GM19035 (cell line): ENCODE results near the gene INPP5D.

Experiments
- ATAC-seq: cut with Tn5 transposase; IDR thresholded peaks from one replicate; pipeline ENCODE4 v1.9.1; 2021; ENCODE audit not compliant: unreplicated experiment

The INPP5D gene

DNA sequence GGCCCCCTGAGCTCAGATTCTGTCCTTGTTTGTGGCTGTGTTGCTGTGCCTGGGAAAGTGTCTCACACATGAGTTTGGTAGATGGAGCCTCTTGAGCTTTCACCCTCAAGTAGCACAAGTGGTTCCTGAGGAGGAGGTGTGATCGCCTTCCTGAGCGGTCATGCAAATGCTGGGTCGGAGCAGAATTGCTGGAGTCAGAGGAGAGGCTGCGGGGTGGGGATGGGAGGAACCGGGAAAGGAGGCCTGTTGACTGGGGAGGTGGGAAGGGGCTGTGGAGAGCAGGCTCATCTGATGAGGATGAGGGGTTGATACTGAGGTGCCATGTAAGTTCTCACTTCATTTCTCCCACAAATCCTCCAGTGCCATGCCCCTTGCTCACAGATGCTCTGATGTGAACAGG, 142.9 kb downstream of the INPP5D start:
- ATAC-seq: no peak

DNA sequence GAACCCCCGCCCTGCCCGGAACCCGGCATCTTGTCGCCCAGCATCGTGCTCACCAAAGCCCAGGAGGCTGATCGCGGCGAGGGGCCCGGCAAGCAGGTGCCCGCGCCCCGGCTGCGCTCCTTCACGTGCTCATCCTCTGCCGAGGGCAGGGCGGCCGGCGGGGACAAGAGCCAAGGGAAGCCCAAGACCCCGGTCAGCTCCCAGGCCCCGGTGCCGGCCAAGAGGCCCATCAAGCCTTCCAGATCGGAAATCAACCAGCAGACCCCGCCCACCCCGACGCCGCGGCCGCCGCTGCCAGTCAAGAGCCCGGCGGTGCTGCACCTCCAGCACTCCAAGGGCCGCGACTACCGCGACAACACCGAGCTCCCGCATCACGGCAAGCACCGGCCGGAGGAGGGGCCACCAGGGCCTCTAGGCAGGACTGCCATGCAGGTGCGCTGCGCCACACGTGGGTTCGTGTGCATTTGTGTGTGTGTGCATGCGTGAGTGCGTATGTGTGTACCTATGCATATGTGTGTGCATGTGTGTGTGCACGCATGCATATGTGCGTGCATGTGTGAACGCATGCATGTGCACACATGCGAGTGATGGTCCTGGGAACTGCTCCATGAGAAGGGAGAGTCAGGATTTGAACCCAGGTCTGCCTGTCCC, 144.3 kb downstream of the INPP5D start:
- no peak for ATAC-seq

DNA sequence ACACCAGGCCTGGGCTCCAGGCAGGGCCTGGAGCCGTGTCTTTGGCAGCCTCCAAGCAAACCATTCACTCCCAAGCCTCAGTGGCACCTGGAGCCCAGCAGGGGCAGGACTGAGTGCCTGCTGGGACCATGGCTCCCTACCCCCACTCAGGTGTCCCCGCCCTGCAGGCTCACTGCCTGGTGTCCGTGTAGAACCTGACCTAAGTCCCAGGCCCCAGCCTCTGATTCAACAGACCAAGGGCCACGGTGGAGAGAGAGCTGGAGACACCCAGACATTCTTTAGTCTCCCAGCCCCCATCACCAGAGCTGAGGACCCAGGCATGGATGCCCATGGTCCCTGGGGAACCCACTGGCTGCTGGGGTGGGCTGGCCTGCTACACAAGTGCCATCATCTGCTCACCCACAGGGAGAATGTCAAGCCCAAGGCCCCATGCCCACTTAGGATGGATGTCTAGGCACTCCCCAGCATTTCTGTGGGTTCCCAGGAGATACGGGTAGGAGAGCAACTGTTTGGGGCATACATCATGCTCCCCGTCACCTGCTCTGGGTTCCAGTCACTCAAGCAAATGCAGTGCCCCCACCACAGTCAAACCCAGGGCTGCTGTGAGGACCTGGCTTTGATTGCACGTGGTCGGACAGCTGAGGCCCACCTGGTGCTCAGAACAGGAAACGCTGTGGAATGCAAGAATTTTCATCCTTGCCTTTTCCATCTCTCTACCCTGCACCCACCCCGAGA, 148.4 kb downstream of the INPP5D start:
- no peak for ATAC-seq

DNA sequence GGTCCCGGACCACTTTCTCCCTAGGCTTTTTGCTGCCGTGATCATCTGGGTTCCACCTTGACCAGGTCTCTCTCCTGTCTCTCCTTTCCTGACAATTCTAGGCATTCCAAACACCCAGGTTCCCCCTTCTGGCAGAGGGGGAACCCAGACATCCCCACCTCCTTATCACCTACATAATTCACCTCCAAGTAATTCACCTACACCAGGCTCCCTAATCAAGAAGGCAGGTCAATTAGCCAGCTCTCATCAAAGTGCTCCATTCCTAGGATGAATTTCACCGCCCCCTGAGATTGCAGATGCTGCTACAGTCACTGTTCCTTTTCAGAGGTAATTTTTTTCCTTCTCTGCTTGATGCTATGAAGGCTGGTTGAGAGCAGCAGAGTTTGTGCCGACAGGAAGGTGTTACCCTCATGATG, 149.0 kb downstream of the INPP5D start:
- ATAC-seq: no peak

DNA sequence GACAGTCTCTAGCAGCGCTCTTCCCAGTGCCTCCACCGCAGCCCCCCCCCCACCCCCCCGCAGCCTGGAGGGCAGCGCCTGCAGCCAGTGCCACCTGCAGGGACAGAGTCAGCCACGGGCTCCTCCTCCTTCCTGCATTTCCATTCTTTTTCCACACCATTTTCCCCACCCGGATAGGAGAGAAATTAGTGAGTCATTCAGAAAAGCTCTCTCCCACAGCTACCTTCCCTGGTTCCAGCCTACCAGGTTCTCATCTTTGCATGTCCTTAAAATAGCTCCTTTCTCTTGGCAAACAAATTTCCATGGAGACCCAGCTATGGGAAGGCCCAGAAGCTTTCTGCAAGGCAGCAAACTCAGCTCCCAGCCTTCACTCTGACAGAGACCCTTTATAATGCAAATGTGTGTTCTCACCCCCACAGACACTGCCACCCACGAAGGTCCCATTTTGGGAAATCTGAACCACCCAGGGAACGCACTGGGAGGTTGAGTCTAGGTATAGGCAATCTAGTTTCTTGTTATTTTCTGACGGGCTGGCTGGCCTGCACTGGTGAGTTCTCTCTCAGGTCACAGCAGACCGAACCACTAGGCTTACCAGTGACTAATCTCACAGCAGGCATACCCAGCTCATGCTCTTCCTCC, 149.5 kb downstream of the INPP5D start:
- no peak for ATAC-seq

DNA sequence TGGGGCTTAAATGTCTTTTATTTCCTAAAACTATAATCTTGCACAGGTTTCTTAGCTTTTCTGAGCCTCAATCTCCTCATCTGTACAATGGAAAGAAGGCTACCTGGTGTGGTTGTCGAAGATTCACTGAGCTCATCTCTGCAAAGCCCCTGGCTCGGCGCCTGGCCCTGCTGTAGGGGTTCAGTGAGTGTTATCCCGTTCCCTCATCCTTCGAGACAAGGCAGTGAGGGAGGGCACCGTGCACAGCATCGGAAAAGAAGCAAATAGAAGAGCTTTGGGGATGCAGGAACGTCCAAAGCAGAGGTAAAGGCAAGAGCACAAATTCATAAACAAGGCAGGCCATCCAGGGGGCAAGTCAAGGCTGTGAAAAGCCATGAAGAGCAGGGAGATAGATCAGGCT, 150.1 kb downstream of the INPP5D start:
- ATAC-seq: no peak

DNA sequence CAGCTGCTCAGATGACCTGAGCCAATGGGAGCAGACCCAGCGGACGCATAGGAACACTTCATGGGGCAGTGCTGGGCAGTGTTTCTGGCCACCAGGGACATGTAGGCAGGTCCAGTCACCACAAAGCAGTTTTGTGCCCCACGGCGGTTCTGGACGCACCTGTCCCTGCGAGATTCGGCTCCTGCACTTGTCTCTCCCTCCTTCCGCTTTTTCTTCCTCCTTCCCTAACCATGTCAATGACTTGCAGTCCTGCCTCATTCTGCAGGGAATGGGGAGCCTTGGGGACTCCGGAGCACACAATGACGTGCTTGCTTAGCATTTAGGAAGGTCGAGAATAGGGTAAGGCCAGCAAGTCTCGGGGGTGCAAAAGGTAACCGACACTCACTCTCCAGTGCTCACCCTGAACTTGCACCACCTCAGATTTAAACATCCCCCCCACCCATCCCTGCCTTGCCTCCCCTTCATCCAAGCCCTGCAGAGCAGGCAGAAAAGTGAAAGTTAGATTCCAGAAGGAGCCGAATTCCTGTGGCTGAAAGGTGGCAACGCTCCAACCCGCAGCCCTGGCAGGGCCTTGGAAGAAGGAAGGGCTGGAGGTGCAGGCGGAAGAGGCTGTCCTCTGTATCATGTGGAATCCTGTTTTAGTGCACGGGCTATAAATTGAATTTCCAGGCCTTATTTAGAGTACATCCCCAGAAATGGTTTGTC, 150.9 kb downstream of the INPP5D start:
- ATAC-seq: no peak

DNA sequence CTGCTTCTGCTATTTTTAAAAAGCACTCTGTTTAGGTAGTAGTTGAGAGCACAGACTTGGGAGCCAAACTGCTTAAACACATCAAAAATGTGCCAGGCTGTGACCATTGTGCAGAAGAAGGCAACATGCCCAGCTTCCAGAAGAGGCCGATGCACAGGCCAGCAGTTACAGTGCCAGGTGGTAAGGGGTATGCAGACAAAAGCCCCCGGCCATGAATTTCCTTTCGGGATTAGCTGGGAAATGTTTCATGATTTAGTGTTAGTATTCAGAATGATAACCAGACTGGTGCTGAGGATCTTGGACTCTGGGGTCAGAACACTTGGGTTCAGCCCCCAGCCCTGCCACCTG, 151.4 kb downstream of the INPP5D start:
- no peak for ATAC-seq

DNA sequence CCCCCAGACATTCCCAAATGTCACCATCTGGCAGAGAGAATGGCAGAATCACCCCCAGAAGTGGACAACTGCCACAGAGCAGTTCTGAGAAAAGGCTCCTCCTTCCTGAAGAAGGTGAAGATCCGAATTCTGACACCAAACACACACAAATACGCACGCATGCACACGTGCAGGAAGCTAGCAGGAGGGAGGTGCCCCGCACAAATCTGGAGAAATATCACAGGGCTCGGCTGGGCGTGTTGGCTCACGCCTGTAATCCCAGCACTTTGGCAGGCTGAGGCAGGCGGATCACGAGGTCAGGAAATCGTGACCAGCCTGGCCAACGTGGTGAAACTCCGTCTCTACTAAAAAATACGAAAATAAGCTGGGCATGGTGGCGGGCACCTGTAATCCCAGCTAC, 152.9 kb downstream of the INPP5D start:
- ATAC-seq: no peak

DNA sequence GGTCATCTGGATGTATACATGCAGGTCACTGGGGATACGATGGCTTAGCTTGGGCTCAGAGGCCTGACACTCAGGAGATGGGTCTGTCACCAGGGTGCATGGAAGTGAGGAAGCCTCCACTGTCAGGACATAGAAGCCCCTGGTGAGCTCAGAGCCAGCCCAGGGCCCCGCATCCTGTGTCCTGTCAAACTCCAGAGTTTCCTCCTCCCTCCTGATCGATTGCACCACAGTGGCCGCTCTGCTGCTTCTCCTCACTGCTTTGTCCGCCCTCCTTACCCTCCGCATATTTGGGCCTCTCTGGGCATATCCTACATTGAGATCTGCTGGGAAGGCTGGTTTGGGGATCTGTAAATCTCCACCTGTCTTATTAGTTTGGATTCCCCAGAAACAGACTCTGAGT, 153.8 kb downstream of the INPP5D start:
- ATAC-seq: no peak

DNA sequence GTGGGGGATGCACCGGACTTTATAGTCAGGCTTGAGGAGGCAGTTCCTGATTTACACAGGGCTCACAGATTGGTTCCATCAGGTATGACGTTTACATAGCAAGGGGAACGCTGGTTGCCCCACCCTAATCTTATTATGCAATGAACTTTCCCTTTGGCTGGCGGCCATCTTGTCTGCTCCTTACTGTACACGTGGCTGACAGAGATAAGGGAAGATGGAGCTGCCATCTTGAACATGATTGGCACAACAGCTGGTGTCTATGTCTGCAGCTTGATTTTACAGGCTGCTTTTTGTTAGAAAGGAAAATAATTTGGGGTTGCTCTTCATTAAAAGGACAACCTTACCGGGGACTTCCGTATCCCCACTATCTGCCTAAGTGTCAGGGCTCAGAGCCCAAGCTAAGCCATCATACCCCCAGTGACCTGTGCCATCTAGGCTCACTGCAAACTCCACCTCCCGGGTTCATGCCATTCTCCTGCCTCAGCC, 157.8 kb downstream of the INPP5D start:
- no peak for ATAC-seq

DNA sequence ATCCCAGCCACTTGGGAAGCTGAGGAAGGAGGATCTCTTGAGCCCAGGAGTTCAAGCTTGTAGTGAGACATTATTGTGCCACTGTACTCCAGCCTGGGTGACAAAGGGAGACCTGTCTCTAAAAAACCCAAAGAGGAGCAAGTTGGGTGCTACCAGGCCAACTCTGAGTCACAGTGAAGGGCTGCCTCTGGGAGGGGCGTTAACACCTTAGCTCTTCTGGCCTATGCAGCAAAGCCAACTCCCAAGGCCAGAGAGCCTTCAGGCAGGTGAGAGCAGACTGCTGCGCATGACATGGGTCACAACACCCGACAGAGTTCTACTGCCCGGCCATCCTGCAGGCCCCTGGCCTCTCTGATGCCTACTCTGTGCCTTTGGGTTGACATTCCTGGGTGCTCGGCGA, 158.7 kb downstream of the INPP5D start:
- no peak for ATAC-seq

DNA sequence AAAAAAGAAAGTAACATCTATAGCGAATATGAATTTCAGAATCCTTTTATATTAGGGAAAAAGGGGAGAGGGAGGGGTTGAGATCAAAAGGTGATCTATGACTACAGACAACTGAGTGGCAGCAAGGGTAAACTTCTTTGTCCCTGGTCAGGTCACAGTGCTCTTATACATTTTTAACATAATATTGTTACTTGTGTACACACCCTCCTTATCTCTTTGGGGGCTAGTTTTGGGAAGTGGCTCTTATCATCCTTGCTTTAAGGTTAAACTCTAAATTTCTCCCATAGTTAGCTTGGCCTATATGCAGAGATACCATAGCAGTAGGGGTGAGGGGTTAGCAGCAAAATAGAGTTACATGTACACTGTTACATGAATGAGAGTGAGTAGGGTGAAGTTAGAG, 159.7 kb downstream of the INPP5D start:
- ATAC-seq: no peak

DNA sequence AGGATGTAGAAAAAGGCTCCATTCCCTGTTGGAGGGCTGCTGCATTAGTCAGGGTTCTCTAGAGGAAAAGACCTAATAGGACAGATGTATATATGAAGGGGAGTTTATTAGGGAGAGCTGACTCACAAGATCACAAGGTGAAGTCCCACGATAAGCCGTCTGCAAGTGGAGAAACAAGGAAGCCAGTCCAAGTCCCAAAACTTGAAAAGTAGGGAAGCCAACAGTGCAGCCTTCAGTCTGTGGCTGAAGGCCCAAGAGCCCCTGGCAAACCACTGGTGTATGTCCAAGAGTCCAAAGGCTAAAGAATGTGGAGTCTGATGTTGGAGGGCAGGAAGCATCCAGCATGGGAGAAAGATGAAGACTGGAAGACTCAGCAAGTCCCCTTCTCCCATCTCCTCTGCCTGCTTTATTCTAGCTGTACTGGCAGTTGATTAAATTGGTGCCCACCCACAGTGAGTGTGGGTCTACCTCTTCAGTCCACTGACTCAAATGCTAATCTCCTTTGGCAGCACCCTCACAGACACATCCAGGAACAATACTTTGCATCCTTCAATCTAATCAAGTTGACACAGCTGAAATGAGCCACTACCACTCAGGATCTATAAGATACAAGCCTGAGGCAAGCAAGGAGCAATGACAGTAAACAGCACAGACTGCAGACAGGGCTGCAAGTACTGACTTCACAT, 161.4 kb downstream of the INPP5D start:
- ATAC-seq: no peak

DNA sequence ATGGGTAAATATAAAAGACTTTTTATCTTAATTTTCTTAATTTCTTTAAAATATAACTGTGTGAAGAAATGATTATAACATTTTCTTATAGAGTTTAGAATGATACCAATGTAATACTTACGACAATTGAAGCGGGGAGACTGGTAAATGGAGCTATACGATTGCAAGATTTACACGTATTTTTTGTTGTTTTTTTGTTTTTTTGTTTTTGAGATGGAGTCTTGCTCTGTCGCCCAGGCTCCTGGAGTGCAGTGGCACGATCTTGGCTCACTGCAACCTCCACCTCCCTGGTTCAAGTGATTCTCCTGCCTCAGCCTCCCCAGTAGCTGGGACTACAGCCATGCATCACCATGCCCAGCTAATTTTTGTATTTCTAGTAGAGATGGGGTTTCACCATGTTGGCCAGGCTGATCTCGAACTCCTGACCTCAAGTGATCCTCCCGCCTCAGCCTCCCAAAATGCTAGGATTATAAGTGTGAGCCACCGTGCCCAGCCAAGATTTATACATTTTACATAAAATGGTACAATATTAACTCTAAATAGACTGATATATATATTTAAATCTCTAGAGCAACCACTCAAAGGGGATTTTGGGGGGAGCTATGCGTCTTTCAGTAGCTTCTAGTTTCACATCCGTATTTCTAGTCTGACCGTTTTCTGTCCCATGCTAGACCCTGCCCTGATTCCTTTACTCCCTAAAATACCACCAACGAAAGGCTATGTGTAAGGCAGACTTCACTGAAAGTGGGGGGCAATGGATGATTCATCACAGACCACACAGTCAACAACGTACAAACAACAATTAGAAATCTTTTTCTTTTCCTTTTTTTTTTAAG, 163.1 kb downstream of the INPP5D start:
- no peak for ATAC-seq

DNA sequence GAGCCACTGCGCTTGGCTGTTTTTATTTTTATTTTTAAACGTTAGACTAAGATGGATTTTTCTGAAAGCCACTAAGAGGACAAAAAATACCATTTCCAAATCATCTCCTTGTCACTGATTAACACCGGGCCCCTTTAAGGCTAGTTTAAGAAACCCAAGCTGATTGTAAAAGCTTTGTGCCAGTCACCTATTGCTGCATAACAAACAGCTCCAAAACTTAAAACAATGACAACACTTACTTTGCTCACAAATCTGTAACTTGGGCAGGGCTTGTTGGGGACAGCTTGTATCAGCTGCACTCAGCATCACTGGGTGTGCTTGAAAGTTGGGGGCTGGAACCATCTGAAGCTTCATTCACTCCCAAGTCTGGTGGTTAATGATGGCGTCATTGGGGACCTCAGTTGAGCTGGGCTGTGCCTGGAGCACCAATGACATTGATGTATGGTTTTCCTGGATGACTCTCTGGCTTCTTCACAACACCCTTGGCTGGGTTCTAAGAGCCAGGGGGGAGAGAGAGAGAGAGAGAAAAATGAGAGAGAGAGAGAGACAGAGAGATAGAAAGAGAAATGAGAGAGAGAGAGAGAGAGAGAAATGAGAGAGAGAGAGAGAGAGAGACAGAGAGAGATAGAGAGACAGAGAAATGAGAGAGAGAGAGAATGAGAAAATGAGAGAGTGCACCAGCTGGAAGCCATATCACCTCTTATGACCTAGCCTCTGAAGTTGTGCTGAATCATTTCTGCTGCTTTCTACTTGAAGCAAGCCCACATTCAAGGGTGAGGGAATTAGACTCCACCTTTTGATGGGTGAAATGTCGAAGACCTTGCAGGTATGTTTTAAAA, 165.3 kb downstream of the INPP5D start:
- ATAC-seq: no peak

DNA sequence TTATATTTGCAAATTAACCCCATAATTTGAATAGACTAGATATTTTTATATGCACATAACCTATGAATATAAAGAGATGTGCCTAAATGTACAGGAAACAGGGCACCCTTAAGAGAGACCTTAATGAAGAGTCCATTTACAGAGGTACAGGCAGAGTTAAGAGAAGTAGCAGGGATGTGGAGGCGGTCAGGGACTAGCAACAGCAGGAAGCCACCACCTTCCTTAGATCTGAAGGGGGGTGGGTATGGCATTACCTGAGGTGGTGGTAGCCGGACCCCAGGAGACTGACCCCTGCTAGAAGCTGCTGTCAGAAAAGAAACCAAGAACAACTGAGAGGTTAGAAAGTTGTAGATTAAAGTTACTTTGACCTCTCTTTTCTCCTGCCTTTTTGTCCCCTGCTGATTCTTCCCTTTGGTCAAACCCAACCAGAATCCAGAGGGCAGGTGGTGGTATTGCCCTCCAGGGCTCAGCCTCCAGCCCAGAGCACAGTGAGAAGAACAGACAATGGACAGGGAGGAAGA, 166.4 kb downstream of the INPP5D start:
- ATAC-seq: no peak

DNA sequence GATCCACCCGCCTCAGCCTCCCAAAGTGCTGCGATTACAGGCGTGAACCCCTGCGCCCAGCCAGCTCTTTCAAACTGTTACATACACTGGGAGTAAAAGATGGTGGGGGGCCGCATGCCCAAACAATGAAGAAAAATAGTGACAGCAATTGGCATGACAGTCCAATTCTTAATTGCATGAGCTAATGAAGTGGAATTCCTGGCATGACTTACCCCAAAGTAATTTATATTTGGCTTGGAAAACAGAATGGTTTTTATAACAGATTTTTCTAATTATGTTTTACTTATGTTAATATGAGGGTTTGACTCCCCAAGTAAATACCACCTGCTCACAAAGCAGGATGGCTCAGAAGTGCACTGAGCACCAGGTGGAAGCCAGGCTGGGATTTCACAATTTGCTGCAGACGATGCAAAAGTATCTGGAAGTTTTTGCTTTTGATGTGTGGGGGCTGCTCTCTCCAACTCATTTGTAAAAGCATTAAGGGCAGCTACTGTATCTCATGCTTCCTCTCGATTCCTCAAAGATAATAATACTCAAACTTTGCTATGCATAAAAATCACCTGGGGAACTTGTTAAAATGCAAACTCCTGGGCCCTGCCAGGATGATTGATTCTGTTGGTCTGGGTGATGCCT, 167.3 kb downstream of the INPP5D start:
- no peak for ATAC-seq

DNA sequence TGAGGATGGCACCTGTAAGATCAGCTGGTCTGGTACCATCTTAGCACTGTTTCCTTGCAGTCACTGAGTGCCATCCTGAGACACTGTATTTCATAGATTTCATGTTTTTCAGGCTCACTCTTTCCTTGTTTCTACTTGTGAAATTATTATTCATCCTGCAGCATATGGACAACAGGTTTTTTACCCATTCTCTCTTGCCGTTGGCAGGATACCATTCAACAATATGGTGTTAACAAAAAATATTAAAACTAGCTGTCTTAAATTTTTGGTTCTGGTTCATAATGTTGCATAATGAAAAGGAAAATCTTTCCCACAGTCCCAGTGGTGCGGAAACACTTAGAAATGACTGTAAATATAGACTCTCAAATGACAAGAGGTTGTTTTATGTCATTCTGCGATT, 168.2 kb downstream of the INPP5D start:
- ATAC-seq: no peak
